DND-41 (cell line): ENCODE measurements around the gene WIPI1.

Experiments
- CTCF ChIP-seq: IDR thresholded peaks from 2 replicates; pipeline ENCODE4 v1.5.1; 2012; ENCODE audit warnings: borderline replicate concordance, low read length, moderate library complexity, mild to moderate bottlenecking; ENCODE audit not compliant: poor library complexity, severe bottlenecking; ENCODE audit errors: extremely low read depth
- EZH2 ChIP-seq: IDR thresholded peaks from 3 replicates; pipeline ENCODE4 v1.6.1; 2012; ENCODE audit warnings: borderline replicate concordance, low read depth, mild to moderate bottlenecking, moderate library complexity, low read length, inconsistent platforms; ENCODE audit not compliant: severe bottlenecking

- TF ChIP-seq CTCF, result no peak
- no peak for TF ChIP-seq EZH2
Observed at GRCh38 chr17:68379177-68379510, 78.2 kb downstream of the WIPI1 start.
